GM10266 (cell line): ENCODE measurements around the gene SPATA32.
A peak's percentile ranks its signal among the peaks of the same experiment; 100 is the strongest.

Source experiments
- DNase-seq: peaks from one replicate; pipeline ENCODE4 v3.0.0; 2012; ENCODE audit errors: extremely low spot score
- CTCF ChIP-seq: IDR thresholded peaks from 2 replicates; pipeline ENCODE4 v1.5.1; 2012; ENCODE audit warnings: mild to moderate bottlenecking, low read depth; ENCODE audit not compliant: control insufficient read depth, insufficient read depth; ENCODE audit errors: missing control alignments

The SPATA32 gene

DNA sequence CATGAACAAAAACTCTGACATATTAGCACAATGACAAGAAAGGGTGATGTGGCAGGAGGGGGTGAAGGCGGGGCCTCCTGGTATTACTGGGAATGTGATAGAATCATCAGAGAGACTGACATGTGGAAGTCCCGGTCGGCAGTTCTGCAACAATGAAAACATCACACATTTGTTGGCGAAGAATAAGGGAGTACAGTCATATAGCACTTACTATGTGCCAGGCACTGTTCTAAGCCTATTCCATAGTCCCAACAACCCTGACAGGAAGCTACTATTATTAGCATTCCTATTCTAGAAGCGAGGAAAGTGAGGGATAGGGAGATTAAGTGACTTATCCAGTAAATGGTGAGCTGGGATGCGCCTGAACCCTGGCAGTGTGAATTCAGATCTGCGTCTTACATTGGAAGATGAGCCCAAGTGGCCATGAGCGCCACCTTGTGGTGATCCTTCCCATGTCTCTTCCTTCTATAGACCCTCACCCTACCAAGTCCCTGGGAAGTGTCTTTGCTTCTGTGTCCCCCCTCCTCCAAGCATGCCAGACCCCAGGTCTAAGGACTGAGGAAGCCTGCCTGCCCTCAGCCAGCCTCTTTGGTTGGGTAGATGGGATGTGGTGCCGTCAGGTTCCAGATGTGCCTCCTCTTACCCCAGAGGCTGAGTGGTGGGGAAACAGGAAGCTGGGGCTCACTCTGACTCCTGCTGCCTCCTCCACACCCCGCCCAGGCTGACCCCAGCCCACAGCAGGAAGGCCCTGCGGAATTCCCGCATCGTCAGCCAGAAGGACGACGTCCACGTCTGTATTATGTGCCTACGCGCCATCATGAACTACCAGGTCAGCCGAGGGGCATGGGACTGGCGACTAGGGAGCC lies 26.2 kb downstream of the SPATA32 start:
- TF ChIP-seq CTCF, result peak; percentile 84
- peak; percentile 81 for DNase-seq

- peak; percentile 73 for DNase-seq
- peak; percentile 61 for TF ChIP-seq CTCF
Measured at GRCh38 chr17:45234641-45235415, 27.1 kb downstream of the SPATA32 start.

- TF ChIP-seq CTCF, result no peak
- no peak for DNase-seq
Measured at GRCh38 chr17:45233423-45233924, 28.4 kb downstream of the SPATA32 start.

DNA sequence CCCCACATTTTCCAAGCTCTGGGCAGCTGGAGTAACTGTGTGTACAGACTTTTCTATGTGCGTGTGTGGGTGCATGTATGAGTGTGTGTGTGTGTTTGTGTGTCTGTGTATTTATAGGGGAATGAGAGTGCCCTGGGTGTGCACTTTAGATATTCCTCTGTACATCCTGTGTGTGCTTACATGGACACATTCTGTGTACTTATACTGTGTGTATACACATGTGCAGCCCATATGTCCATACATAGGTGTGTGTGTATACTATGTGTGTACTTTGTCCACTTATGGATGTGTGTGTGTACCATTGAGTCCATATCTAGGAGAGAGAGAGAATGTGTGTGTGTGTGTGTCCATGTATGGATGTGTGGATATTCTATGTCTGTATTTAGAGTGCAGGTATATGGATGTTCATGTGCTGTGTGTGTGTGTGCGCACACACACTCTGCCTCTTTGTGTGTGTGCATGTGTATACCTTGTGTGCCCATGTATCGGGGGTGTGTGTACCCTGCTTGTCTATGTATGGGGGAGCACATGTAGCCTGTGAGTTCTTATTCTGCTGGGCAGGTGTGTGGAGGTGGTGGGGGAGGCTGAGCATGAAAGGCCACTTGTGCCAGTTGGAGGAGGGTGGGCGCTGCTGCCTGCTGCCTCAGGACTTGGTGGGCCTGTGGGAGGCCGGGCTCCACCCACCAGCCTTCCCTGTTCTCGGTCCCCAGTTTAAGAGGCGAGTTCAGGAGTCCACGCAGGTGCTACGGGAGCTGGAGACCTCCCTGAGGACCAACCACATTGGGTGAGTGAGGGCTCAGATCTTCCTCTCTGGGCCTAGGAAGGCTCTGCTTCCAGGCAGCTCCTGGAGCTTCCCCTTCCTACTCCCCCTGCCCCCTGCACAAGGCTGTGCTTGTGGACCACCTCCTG lies 29.1 kb downstream of the SPATA32 start:
- no peak for TF ChIP-seq CTCF

GRCh38 chr17:45231481-45232116 lies 30.3 kb downstream of the SPATA32 start:
- peak; percentile 42 for TF ChIP-seq CTCF
- DNase-seq, result no peak

More for the DNA sequence above, 29.1 kb downstream of the SPATA32 start:
- no peak for DNase-seq

- TF ChIP-seq CTCF, result no peak
- no peak for DNase-seq
Measured at GRCh38 chr17:45230787-45231480, 31.0 kb downstream of the SPATA32 start.
